NCI-H345 treated with DMSO at 0.1 percent for 48 hours (cell line): Measurements from ENCODE around the gene OMA1.

Experiments
- DNase-seq: peaks from one replicate; lab custom pipeline; 2025; ENCODE audit not compliant: unreplicated experiment; lab: John Stamatoyannopoulos, UW

OMA1 gene

GRCh38 chr1:58465176-58465575, 81.3 kb downstream of the OMA1 start:
- DNase-seq = no peak

GRCh38 chr1:58460469-58460868, 86.1 kb downstream of the OMA1 start:
- no peak for DNase-seq

- no peak for DNase-seq
Observed at GRCh38 chr1:58459911-58460310, 86.6 kb downstream of the OMA1 start.

DNA sequence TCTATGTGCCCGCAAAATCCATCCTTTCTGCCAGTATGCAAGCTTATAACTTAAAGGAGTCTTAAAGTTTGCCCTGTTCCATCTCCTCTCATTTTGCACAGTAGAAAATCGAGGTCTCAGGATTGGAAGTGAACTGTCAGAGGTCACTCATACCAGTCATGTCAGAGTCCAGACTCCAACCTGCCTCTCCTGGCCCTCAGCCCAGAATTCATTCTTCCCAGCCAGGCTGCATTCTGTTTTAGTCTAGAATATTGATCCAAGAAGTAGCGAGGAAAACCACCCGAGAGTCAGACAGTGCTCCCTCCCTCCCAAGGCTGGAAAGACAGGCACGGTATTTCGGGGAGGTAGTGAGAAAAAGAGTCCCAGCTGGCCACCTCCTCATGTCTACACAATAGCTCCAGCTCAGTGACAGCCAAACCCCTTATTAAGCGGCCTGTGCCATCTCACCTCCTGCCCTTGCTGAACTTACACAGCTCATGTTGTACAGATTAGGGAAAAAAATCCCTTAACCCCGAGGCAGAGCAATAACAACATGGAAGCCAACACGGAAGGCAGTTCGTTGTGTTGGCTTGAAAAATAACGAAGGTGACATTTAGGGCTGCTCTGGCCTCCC, 89.4 kb downstream of the OMA1 start:
- DNase-seq = no peak

- no peak for DNase-seq
Observed at GRCh38 chr1:58456470-58456869, 90.1 kb downstream of the OMA1 start.

DNA sequence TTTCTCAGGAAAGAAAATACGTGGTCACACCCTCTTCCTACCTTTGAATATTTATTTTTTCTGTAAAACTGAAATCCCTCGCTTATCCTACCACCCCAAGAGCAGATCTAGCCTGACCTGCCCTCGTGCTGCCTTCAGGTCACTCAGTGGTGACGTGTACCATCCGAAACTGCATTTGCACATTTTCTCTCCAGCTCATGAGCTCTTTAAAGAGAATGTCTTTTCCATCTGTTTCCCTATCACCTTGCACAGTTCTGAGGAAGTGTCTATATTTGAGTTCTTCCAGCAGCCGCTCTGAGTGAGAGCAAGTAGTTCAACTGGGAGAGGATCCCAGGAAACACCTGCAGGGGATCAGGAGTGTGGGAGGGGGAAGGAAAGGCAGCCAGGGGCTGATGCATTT, 91.7 kb downstream of the OMA1 start:
- DNase-seq = no peak

DNA sequence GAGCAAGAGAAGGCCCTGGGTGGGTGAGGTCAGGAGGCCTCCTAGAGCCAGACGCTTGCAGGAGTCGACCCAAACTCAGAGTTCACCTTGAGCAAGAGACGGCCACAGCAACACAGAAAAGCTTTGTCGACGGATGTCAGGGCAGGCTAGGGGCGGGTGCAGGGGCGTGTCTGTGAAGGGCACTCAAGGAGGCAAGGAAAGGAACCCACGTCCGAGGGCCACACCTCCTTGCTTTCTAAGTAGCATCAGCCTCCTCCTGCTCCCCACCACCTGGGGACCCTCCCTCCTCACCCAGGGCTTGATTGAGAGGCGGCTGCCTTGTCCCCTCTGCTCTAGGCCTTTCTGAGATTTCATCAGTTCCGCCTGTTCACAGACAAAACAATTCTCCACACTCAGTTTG, 92.1 kb downstream of the OMA1 start:
- DNase-seq = no peak

GRCh38 chr1:58451560-58452191, 94.8 kb downstream of the OMA1 start:
- DNase-seq = no peak

- DNase-seq = no peak
Observed at GRCh38 chr1:58447886-58448285, 98.6 kb downstream of the OMA1 start.

DNA sequence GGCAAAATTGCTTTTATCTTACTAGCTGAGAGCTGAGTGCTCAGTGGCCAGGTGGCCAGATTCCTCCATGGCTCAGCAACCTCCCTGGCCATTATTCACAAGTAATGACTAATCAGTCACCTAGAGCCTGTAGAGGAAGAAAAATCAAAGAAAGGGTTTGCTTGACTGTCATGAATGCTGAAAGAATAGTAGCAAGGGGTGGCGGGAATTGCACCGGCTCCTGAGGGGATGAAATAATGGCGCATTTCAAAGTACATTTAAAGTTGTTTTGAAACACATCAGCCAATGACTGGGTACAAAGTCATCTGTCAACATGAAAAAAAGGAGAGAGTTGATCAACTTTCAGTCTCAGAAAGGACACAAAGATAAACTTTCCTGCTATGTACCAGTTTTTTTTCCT, 99.5 kb downstream of the OMA1 start:
- DNase-seq = no peak

- DNase-seq = no peak
Observed at GRCh38 chr1:58446368-58446767, 100.2 kb downstream of the OMA1 start.

GRCh38 chr1:58443986-58444868, 102.3 kb downstream of the OMA1 start:
- DNase-seq = no peak

DNA sequence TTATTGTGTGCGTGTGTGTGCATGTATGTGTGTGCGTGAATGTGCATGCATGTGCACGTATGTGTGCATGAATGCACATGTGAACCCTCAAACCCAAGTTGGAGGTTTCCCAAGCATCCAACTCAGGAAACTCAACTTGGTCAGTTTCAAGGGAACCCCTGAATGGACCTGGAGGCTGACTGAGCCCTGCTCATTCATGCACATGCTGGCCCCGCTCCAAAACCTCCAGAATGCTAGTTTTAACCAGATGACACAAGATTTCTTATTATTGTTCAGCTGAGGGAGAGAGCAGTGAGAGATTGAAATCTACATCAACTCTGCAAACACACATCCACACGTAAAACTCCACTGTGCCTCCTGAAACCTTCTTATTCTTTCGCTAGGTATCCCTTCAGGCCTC, 104.4 kb downstream of the OMA1 start:
- DNase-seq = no peak

- no peak for DNase-seq
Observed at GRCh38 chr1:58441699-58442098, 104.8 kb downstream of the OMA1 start.

- DNase-seq = no peak
Observed at GRCh38 chr1:58440696-58441095, 105.8 kb downstream of the OMA1 start.

- no peak for DNase-seq
Observed at GRCh38 chr1:58439946-58440345, 106.6 kb downstream of the OMA1 start.

- no peak for DNase-seq
Observed at GRCh38 chr1:58438468-58438867, 108.1 kb downstream of the OMA1 start.

DNA sequence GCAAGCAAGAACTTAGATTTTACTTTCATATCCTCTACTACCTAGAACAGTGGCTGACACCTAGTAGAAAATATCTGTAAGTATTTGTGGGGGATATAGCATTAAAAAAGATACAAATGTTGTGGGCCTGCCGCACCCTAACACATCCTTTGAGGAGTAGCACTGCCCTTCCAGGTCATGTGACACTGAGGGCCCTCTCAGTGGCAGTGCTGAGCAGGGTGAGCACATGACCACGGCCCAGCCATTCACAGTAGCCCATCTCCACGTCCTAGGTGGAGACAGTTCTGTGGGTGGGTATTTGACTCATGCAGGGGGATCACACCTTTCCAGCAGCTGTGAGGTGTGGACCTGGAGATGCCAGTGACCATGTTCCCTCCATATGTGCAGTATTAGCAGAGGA, 108.9 kb downstream of the OMA1 start:
- no peak for DNase-seq

DNA sequence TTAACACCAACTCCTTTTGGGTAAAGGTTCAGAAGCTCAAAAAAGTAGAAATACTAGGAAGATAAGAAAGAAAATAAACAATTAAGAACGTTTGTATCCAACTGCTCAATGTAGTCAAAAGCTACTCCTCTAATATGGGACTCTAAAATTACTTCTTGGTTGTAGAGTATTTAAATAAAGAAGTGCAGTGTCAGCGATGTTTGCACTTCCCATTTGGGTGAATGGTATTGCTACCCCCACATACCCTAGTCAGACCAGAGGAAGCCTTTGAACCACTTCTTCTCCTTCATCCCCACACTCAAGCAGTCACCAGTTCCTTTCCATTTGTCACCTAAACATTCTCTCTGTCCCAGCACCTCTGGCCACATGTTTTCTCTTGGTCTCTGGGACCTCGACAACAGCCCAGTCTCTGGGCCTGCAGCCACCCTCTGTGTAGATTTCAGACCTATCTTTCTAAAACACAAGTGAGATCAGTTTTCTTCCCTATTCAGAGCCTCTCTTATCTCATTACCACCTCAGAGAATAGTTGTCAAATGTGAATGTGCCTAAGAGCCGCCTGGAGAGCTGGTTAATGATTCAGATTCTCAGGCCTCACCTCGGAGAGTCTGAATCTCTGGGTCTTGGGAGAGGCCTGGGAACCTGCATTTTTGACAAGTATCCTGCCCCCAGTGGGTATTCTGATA, 109.8 kb downstream of the OMA1 start:
- no peak for DNase-seq

DNA sequence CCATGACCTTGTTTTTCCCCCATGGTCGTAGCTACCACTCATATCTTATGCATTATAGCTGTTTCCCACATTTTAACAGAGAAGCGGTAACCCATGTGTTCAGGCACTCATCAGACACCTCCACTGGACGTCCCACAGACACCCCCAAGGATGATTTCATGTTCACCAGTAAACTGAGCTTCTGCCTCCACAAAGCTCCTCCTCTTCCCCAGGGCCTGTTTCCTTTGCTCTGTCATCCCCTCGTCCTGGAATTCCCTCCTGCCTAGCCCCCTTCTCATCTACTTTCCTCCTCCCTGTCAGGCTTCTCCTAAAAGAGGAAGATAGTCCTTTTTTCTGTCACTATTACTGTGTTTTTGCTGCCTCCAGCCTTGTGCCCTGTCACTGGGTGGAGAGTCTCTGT, 111.2 kb downstream of the OMA1 start:
- no peak for DNase-seq

GRCh38 chr1:58434607-58435006, 111.9 kb downstream of the OMA1 start:
- no peak for DNase-seq

- DNase-seq = no peak
Observed at GRCh38 chr1:58434181-58434580, 112.3 kb downstream of the OMA1 start.
